Thoracic aorta (tissue), 2 donors: ENCODE measurements around the gene ELAVL1. TPM values are rescaled to one million over a fixed set of nuclear protein-coding genes. Genes with fewer than 3 reads are reported as not detected.

Experiments
- ATAC-seq: fragments of 150-250 bp; one replicate; pipeline ENCODE4 v1.8.0; 2017; ENCODE audit warnings: low read depth; ENCODE audit not compliant: insufficient number of reproducible peaks, low FRiP score
- DNase-seq: peaks from one replicate; pipeline ENCODE4 v3.0.0-alpha.2; 2020; ENCODE audit warnings: low spot score
- H3K27ac ChIP-seq, 2 donors: fragments of 200-600 bp; sonication (generic); 1 replicate in 1 of 2; 2 replicates in 1 of 2; pipeline ENCODE4 v1.5.1; 2016; ENCODE audit warnings: mild to moderate bottlenecking in 2 of 2, moderate library complexity in 2 of 2
- H3K27me3 ChIP-seq: fragments of 200-600 bp; sonication (generic); replicated peaks from 2 replicates; pipeline ENCODE4 v1.6.0; 2016; ENCODE audit warnings: mild to moderate bottlenecking; ENCODE audit not compliant: insufficient read depth
- H3K36me3 ChIP-seq: fragments of 200-600 bp; sonication (generic); one replicate; pipeline ENCODE4 v1.5.1; 2016
- H3K4me1 ChIP-seq, 2 donors: fragments of 200-600 bp; sonication (generic); 1 replicate in 1 of 2; 2 replicates in 1 of 2; pipeline versions ENCODE4 v1.5.1 to v1.6.0; 2016; ENCODE audit warnings: low read depth in 2 of 2, mild to moderate bottlenecking in 1 of 2; ENCODE audit not compliant: control insufficient read depth in 1 of 2
- H3K4me3 ChIP-seq: fragments of 200-600 bp; sonication (generic); 2 replicates; pipeline ENCODE4 v1.5.1; 2016; ENCODE audit warnings: mild to moderate bottlenecking
- H3K9me3 ChIP-seq: fragments of 200-600 bp; sonication (generic); 2 replicates; pipeline ENCODE4 v1.5.1; 2016
- total RNA-seq, 2 donors: library from RNA; depleted of rRNA; stranded (reverse); fragments of >200 nt; gene quantifications; one replicate each; pipeline versions ENCODE4 v1.1.0 to v1.2.3, GENCODE V29; 2016
- TF ChIP-seq, protein P1 (sequence below): fragments of 200-600 bp; sonication (generic); IDR thresholded peaks from one replicate; pipeline ENCODE4 v1.5.1; 2019; ENCODE audit warnings: antibody characterized with exemption

ELAVL1 gene
- total RNA-seq, 2 donors from 2014 or later, result 33.6 to 39.2 TPM

DNA sequence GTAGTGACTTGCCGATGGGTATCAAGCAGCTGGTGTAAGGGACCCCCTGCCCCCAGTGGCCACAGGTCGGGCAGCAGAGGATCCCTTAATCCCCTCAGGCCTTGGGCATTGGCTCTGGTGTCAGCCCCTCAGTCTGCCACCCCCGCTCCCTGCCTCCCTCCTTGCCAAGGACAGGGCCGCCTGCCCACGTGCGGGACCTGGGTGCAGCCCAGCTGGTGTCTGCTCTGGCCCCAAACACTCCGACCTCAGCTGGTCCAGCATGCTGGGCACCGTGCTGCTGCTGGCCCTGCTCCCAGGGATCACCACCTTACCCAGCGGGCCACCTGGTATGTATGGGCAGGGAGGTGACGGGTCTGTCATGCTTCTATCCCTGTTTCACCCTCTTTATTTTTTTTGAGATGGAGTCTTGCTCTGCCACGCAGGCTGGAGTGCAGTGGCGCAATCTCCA lies 90.8 kb downstream of the ELAVL1 start, which contains the start of gene TGFBR3L:
TGFBR3L (plus strand) TSS at position 233 of the 448 bp plus-strand sequence.
- Histone ChIP-seq H3K4me1 (peaks cover 14 to 37% of the 10 kb centered on the region in 2 donors), H3K27ac (no peak within 1 kb of the TSS), H3K36me3 (peaks cover 32% of the 10 kb centered on the region), H3K4me3 (no peak within 1 kb of the TSS), H3K9me3 (no peaks in the 10 kb centered on the region), H3K27me3 (no peaks in the 10 kb centered on the region)
- ATAC-seq, result no peak
- TF ChIP-seq, protein P1, sequence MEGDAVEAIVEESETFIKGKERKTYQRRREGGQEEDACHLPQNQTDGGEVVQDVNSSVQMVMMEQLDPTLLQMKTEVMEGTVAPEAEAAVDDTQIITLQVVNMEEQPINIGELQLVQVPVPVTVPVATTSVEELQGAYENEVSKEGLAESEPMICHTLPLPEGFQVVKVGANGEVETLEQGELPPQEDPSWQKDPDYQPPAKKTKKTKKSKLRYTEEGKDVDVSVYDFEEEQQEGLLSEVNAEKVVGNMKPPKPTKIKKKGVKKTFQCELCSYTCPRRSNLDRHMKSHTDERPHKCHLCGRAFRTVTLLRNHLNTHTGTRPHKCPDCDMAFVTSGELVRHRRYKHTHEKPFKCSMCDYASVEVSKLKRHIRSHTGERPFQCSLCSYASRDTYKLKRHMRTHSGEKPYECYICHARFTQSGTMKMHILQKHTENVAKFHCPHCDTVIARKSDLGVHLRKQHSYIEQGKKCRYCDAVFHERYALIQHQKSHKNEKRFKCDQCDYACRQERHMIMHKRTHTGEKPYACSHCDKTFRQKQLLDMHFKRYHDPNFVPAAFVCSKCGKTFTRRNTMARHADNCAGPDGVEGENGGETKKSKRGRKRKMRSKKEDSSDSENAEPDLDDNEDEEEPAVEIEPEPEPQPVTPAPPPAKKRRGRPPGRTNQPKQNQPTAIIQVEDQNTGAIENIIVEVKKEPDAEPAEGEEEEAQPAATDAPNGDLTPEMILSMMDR, result no peak
- DNase-seq, result no peak

DNA sequence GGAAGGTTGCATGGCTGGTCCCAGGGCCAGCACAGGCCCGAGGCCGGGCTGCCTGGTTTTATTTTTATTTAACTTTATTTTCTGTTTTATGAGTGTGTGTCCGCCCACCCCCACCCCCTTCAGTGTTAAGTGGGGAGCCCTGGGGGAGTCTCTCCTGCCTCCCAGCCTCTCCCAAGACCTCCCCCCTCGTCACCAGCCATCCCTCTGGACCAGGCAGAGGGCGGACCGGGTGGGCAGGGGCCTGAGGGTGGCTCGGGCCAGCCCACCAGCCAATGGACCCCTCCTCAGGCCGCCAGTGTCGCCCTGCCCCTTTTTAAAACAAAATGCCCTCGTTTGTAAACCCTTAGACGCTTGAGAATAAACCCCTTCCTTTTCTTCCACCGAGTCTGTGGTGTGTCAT lies 91.3 kb downstream of the ELAVL1 start:
- no peak overlapping the region for H3K4me3 ChIP-seq
- DNase-seq (no peak), ATAC-seq (no peak)
- TF ChIP-seq, protein P1, result no peak
- H3K4me1 ChIP-seq, result peaks cover 14 to 32% of the 10 kb centered on the region in 2 donors
- no peaks in the 10 kb centered on the region for H3K9me3 ChIP-seq
- H3K27ac ChIP-seq, result no peak overlapping the region
- peaks cover 34% of the 10 kb centered on the region for H3K36me3 ChIP-seq
- H3K27me3 ChIP-seq, result no peaks in the 10 kb centered on the region

DNA sequence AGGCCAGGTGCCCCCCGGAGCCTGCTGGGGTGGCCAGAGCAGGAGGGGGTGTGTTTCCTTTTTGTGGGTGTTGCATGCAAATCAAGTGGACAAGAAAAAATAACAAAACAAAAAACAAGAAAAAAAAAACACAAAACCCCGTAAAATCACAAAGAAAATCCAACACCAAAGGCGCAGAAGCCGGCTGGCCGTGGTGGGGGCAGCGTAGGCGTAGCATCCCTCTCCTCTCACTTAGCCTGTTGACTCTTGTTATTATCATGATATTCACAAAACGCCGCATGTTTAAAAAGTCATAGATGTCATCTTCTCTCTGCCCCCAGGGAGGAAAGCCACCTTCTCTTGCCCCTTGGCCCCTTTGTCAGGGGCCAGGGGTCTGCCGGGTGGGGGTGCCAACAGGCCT lies 91.8 kb downstream of the ELAVL1 start:
- TF ChIP-seq, protein P1, result no peak
- H3K9me3 ChIP-seq, result no peaks in the 10 kb centered on the region
- no peak for ATAC-seq
- no peaks in the 10 kb centered on the region for H3K27me3 ChIP-seq
- H3K36me3 ChIP-seq, result peaks cover 34% of the 10 kb centered on the region
- H3K27ac ChIP-seq, result no peak overlapping the region
- peaks cover 14 to 29% of the 10 kb centered on the region in 2 donors for H3K4me1 ChIP-seq
- DNase-seq, result no peak
- H3K4me3 ChIP-seq, result no peak overlapping the region

DNA sequence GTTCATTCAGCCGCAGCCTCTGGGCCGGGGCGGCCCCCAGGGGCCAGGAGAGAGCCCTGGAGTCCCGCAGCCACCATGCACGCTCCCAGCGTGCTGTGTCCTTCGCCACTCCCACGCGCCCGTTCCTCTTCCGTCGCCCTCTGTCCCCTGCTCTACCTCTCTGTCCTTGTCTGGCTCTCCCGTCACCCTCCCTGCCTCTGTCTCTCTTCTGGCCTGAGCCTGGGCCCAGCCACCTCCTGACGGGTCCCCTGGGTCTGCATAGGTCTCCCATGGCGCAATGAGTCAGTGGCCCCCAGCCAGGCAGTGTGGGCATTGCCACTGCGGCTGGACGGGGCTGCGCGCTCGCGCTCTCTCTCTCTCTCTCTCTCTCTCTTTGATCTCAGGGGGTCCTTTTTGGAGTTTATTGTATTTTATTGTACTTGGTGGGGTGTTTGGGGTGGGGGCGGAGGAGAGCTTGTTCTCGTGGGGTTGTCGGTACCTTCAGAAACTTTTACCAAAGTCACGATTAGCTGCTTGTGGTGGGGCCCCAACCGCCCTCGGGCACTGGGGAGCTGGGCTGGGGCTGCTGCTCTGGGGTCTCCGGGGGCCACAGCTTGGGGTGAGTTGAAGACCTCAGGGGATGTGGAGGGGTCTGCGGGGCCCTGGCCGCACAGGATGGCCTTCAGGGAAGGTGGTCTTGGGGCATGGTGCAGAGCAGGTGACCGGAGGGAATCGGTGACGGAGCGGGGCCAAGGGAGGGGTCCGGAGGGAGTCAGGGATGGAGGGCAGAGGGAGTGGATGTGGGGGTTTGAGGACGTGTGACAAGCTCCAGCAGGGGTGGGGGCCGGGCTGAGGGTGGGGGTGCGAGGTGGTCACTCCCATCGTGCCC lies 92.5 kb downstream of the ELAVL1 start:
- no peaks in the 10 kb centered on the region for H3K9me3 ChIP-seq
- TF ChIP-seq, protein P1, result no peak
- no peak for DNase-seq
- ATAC-seq, result no peak
- no peak overlapping the region for H3K4me3 ChIP-seq
- peaks cover 34% of the 10 kb centered on the region for H3K36me3 ChIP-seq
- no peaks in the 10 kb centered on the region for H3K27me3 ChIP-seq
- peaks cover 11 to 22% of the 10 kb centered on the region in 2 donors for H3K4me1 ChIP-seq
- H3K27ac ChIP-seq, result no peak overlapping the region

DNA sequence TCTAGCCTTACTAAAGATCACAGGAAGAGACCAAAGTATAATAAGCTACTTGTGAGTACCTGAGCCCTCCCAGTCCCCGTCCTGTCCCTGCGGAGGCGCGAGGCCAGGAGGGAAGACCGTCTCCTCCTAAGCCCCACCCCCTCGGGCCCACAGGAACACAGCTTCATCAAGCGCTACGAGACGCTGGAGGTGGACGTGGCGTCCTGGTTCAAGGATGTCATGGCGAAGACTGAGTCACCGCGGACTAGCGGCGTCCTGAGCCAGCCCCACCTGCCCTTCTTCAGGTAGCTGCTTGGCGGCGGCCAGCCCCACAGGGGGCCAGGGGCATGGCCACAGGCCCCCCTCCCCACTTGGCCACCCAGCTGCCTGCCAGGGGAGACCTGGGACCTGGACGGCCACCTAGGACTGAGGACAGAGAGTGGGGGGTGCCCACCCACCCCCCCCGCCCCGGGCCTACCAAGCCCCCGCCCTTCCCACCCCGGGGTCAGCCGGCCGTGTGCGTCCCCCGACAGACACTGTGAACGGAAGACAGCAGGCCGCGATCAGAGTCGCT lies 93.2 kb downstream of the ELAVL1 start:
- no peak for DNase-seq

More for the DNA sequence above, 93.2 kb downstream of the ELAVL1 start:
- Histone ChIP-seq H3K9me3 (no peaks in the 10 kb centered on the region), H3K27me3 (no peaks in the 10 kb centered on the region), H3K4me3 (no peak overlapping the region), H3K36me3 (peaks cover 34% of the 10 kb centered on the region), H3K27ac (no peak overlapping the region), H3K4me1 (peaks cover 9 to 20% of the 10 kb centered on the region in 2 donors)
- TF ChIP-seq, protein P1, result no peak
- no peak for ATAC-seq
